ENCODE results near the gene ELP4. TPM values are rescaled to one million over a fixed set of nuclear protein-coding genes. Genes with fewer than 3 reads are reported as not detected.

ELP4 gene
- total and polyA plus RNA-seq, 2 experiments from 2014 or later, result 28.2 to 38.3 TPM

DNA sequence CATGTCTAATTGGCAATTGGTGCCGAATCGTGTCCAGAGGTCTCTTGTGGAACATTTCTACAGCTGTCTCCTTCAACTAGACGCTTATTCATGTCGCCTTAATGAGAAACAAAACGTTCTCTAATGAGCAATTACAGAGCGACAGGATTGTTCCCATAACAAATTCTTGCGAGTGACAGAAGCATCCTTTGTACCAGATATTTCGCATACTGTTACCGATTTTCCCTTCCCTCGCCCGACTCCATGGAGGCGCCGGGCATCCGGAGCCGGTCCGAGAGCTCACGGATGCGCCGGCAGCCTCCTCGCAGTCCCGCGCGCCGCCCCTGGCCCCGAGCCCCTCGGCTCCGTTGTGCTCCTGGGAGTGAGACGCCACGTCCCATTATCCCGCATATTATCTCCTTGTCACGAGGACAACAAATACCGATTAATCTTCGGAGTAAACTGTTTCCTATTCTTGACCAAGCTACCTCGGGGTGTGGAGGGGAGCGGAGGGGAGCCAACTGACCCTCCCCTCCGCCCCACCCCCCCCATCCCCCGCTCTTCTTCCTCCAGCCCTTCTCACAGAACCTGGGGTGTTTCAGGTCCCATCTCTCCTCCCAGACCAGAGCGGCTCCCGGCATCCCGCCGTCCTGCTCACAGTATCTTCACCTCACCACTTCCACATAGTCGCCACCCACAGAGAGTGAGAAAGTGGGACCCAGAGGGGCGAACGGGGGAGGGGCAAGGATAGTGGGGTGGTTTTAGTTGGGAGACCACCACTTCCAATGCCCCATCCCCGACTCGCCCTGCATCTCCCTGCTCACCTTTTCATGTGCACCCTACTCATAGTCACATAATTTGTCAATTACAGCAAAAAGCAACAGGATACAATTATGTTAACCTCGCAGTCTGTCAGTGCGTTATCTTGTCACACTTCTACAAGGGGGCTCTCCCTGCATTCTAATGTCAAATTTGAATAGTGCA lies 290.1 kb downstream of the ELP4 start:
- ATAC-seq, result 0 out of 3 replicates have a peak, but pooled peaks have one; percentile 2
- Histone ChIP-seq H3K27ac (ENCODE audit: low read depth) (no peak overlapping the region), H4K20me1 (replicated peaks; ENCODE audit: insufficient read depth) (peaks cover 19% of the 10 kb centered on the region), H2AFZ (no peak overlapping the region), H3K9me2 (ENCODE audit: insufficient read depth) (no peaks in the 10 kb centered on the region), H3K36me3 (ENCODE audit: insufficient read depth) (no peaks in the 10 kb centered on the region), H3K4me3 (peak overlapping the region; percentile 60), H3K4me2 (peak overlapping the region; percentile 91), H3K27me3 (ENCODE audit: insufficient read depth) (peaks cover 100% of the 10 kb centered on the region), H3K4me1 (ENCODE audit: insufficient read depth) (peaks cover 56% of the 10 kb centered on the region), H3F3A (replicated peaks; ENCODE audit: low read depth) (peaks cover 44% of the 10 kb centered on the region), H3K79me2 (replicated peaks; ENCODE audit: insufficient read depth) (no peaks in the 10 kb centered on the region)
- Mint-ChIP-seq H3K4me3 (peak overlapping the region; percentile 52), H3K9me3 (peaks cover 7% of the 10 kb centered on the region; the same call in 2 of the 3 replicates), H3K36me3 (ENCODE audit: low read depth) (no peaks in the 10 kb centered on the region; the same call in 2 of the 3 replicates), H3K27ac (no peak overlapping the region), H3K27me3 (ENCODE audit: insufficient read depth, low read depth, poor library complexity) (peaks cover 95% of the 10 kb centered on the region), H3K4me1 (peaks cover 56% of the 10 kb centered on the region)
- TF ChIP-seq EZH2phosphoT487 (IDR thresholded peaks at IDR 0.05; ENCODE audit: unreplicated experiment) (peak; percentile 85), CREB1 (CRISPR knock-in tag; IDR thresholded peaks at IDR 0.05; ENCODE audit: low read depth) (no peak), ZNF331 (CRISPR knock-in tag; IDR thresholded peaks at IDR 0.05; ENCODE audit: low read depth) (no peak), EZH2 (IDR thresholded peaks at IDR 0.05; ENCODE audit: low read depth, unreplicated experiment) (peak; percentile 96), ZNF114 (CRISPR knock-in tag; IDR thresholded peaks at IDR 0.05) (no peak)
- DNase-seq (ENCODE audit: low spot score), result peak; percentile 46

DNA sequence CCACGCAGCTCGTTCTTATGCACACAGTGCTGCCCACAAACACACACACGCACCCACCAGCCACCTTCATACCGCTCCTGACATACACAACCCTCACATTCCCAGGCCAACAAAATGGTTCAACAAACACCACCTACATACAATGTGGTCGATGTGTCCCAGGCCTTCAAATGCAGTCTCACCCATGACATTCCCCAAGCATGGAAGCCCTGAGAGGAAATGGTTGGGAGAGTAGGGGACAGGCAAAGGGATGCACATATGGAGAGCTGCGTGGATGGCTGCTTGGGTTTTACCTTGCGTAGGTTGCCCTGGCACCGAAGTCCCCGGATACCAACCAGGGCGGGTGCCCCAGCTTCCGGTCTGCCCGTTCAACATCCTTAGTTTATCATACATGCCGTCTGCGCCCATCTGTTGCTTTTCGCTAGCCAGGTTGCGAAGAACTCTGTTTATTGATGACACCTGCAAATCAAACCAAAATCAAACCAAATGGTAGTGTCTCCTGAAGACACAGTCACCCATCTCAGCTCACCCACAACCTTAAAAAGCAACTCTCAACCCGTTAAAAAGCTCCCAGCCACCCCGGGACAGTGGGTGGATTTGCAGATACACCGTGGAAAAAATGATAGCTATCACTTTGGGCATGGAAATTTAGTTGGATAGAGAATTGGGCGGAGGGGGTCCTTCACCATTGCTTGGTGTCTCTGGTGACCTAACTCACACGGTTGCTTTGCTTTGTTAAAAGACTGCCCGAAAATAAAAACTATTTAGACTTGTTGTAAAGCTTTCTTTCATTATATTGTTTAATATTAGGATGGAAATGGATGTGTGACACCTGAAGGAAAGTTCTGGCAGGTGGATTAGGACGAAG lies 291.1 kb downstream of the ELP4 start:
- Mint-ChIP-seq H3K27ac (no peak overlapping the region), H3K27me3 (ENCODE audit: insufficient read depth, low read depth, poor library complexity) (peaks cover 99% of the 10 kb centered on the region), H3K36me3 (ENCODE audit: low read depth) (no peaks in the 10 kb centered on the region; the same call in 2 of the 3 replicates), H3K4me3 (peak overlapping the region; percentile 52), H3K4me1 (peaks cover 57% of the 10 kb centered on the region), H3K9me3 (peaks cover 7% of the 10 kb centered on the region; the same call in 2 of the 3 replicates)
- Histone ChIP-seq H3K27ac (ENCODE audit: low read depth) (no peak overlapping the region), H3K9me2 (ENCODE audit: insufficient read depth) (no peaks in the 10 kb centered on the region), H3K79me2 (replicated peaks; ENCODE audit: insufficient read depth) (no peaks in the 10 kb centered on the region), H2AFZ (no peak overlapping the region), H3K27me3 (ENCODE audit: insufficient read depth) (peaks cover 100% of the 10 kb centered on the region), H3F3A (replicated peaks; ENCODE audit: low read depth) (peaks cover 47% of the 10 kb centered on the region), H3K4me2 (peak overlapping the region; percentile 91), H3K4me1 (ENCODE audit: insufficient read depth) (peaks cover 61% of the 10 kb centered on the region), H4K20me1 (replicated peaks; ENCODE audit: insufficient read depth) (peaks cover 19% of the 10 kb centered on the region), H3K36me3 (ENCODE audit: insufficient read depth) (no peaks in the 10 kb centered on the region), H3K4me3 (peak overlapping the region; percentile 60)
- DNase-seq (ENCODE audit: low spot score) (peak; percentile 25), ATAC-seq (no peak)
- TF ChIP-seq, protein P1, sequence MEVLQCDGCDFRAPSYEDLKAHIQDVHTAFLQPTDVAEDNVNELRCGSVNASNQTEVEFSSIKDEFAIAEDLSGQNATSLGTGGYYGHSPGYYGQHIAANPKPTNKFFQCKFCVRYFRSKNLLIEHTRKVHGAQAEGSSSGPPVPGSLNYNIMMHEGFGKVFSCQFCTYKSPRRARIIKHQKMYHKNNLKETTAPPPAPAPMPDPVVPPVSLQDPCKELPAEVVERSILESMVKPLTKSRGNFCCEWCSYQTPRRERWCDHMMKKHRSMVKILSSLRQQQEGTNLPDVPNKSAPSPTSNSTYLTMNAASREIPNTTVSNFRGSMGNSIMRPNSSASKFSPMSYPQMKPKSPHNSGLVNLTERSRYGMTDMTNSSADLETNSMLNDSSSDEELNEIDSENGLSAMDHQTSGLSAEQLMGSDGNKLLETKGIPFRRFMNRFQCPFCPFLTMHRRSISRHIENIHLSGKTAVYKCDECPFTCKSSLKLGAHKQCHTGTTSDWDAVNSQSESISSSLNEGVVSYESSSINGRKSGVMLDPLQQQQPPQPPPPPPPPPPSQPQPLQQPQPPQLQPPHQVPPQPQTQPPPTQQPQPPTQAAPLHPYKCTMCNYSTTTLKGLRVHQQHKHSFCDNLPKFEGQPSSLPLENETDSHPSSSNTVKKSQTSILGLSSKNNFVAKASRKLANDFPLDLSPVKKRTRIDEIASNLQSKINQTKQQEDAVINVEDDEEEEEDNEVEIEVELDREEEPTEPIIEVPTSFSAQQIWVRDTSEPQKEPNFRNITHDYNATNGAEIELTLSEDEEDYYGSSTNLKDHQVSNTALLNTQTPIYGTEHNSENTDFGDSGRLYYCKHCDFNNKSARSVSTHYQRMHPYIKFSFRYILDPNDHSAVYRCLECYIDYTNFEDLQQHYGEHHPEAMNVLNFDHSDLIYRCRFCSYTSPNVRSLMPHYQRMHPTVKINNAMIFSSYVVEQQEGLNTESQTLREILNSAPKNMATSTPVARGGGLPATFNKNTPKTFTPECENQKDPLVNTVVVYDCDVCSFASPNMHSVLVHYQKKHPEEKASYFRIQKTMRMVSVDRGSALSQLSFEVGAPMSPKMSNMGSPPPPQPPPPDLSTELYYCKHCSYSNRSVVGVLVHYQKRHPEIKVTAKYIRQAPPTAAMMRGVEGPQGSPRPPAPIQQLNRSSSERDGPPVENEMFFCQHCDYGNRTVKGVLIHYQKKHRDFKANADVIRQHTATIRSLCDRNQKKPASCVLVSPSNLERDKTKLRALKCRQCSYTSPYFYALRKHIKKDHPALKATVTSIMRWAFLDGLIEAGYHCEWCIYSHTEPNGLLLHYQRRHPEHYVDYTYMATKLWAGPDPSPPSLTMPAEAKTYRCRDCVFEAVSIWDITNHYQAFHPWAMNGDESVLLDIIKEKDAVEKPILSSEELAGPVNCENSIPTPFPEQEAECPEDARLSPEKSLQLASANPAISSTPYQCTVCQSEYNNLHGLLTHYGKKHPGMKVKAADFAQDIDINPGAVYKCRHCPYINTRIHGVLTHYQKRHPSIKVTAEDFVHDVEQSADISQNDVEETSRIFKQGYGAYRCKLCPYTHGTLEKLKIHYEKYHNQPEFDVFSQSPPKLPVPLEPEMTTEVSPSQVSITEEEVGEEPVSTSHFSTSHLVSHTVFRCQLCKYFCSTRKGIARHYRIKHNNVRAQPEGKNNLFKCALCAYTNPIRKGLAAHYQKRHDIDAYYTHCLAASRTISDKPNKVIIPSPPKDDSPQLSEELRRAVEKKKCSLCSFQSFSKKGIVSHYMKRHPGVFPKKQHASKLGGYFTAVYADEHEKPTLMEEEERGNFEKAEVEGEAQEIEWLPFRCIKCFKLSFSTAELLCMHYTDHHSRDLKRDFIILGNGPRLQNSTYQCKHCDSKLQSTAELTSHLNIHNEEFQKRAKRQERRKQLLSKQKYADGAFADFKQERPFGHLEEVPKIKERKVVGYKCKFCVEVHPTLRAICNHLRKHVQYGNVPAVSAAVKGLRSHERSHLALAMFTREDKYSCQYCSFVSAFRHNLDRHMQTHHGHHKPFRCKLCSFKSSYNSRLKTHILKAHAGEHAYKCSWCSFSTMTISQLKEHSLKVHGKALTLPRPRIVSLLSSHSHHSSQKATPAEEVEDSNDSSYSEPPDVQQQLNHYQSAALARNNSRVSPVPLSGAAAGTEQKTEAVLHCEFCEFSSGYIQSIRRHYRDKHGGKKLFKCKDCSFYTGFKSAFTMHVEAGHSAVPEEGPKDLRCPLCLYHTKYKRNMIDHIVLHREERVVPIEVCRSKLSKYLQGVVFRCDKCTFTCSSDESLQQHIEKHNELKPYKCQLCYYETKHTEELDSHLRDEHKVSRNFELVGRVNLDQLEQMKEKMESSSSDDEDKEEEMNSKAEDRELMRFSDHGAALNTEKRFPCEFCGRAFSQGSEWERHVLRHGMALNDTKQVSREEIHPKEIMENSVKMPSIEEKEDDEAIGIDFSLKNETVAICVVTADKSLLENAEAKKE (CRISPR knock-in tag; IDR thresholded peaks at IDR 0.05), result no peak
- TF ChIP-seq EZH2 (IDR thresholded peaks at IDR 0.05; ENCODE audit: low read depth, unreplicated experiment), result peak; percentile 66
